H9 (cell line): Measurements from ENCODE around the gene SNRNP35. TPM values are rescaled to one million over a fixed set of nuclear protein-coding genes. Genes with fewer than 3 reads are reported as not detected.

Experiments
- DNase-seq: peaks from one replicate; pipeline ENCODE4 v3.0.0-alpha.2; 2017
- H2AFZ ChIP-seq: one replicate; pipeline ENCODE4 v1.6.1; 2013; ENCODE audit warnings: mild to moderate bottlenecking, low read length, control low read depth, moderate library complexity
- H2AK5ac ChIP-seq: 2 replicates; pipeline ENCODE4 v1.6.1; 2013; ENCODE audit warnings: low read length, control low read depth, mixed read lengths; ENCODE audit not compliant: insufficient read length
- H2BK120ac ChIP-seq: one replicate; pipeline ENCODE4 v1.6.1; 2013; ENCODE audit warnings: low read depth, mild to moderate bottlenecking, low read length, control low read depth, inconsistent platforms; ENCODE audit not compliant: poor library complexity, severe bottlenecking
- H2BK12ac ChIP-seq: 2 replicates; pipeline ENCODE4 v1.6.1; 2013; ENCODE audit warnings: low read length, control low read depth, mixed read lengths, low read depth; ENCODE audit not compliant: insufficient read length
- H2BK15ac ChIP-seq: 2 replicates; pipeline ENCODE4 v1.6.1; 2013; ENCODE audit warnings: low read depth, low read length, control low read depth
- H2BK20ac ChIP-seq: one replicate; pipeline ENCODE4 v1.6.1; 2013; ENCODE audit warnings: low read depth, mild to moderate bottlenecking, low read length, control low read depth, inconsistent platforms; ENCODE audit not compliant: poor library complexity, severe bottlenecking
- H2BK5ac ChIP-seq: 2 replicates; pipeline ENCODE4 v1.6.1; 2013; ENCODE audit warnings: low read length, control low read depth, mixed read lengths; ENCODE audit not compliant: insufficient read length
- H3K14ac ChIP-seq: 2 replicates; pipeline ENCODE4 v1.6.1; 2013; ENCODE audit warnings: low read length, control low read depth; ENCODE audit not compliant: insufficient read depth
- H3K18ac ChIP-seq: 2 replicates; pipeline ENCODE4 v1.6.1; 2013; ENCODE audit warnings: low read depth, mild to moderate bottlenecking, mixed read lengths, low read length, control low read depth; ENCODE audit not compliant: insufficient read length
- H3K23ac ChIP-seq: 2 replicates; pipeline ENCODE4 v1.6.1; 2013; ENCODE audit warnings: low read length, control low read depth, mixed read lengths, low read depth; ENCODE audit not compliant: insufficient read length
- H3K23me2 ChIP-seq: 2 replicates; pipeline ENCODE4 v1.6.1; 2013; ENCODE audit warnings: low read depth, mild to moderate bottlenecking, mixed read lengths, low read length, control low read depth; ENCODE audit not compliant: insufficient read length, poor library complexity, severe bottlenecking
- H3K27ac ChIP-seq: 2 replicates; pipeline ENCODE4 v1.5.1; 2013; ENCODE audit warnings: low read length, control low read depth, mixed read lengths, low read depth; ENCODE audit not compliant: insufficient read length
- H3K27me3 ChIP-seq: 2 replicates; pipeline ENCODE4 v1.6.1; 2013; ENCODE audit warnings: low read length, control low read depth, inconsistent platforms; ENCODE audit not compliant: insufficient read depth
- H3K4ac ChIP-seq: 2 replicates; pipeline ENCODE4 v1.6.1; 2013; ENCODE audit warnings: low read depth, mild to moderate bottlenecking, control low read depth, inconsistent platforms, low read length, moderate library complexity
- H3K4me1 ChIP-seq: 2 replicates; pipeline ENCODE4 v1.6.1; 2013; ENCODE audit warnings: low read length, control low read depth, inconsistent platforms; ENCODE audit not compliant: insufficient read depth
- H3K4me2 ChIP-seq: 2 replicates; pipeline ENCODE4 v1.6.1; 2013; ENCODE audit warnings: low read length, control low read depth, mixed read lengths; ENCODE audit not compliant: insufficient read length, insufficient read depth
- H3K56ac ChIP-seq: 2 replicates; pipeline ENCODE4 v1.6.1; 2013; ENCODE audit warnings: low read depth, mild to moderate bottlenecking, mixed read lengths, low read length, control low read depth; ENCODE audit not compliant: insufficient read length
- H3K79me1 ChIP-seq: 2 replicates; pipeline ENCODE4 v1.6.1; 2013; ENCODE audit warnings: low read depth, mild to moderate bottlenecking, moderate library complexity, low read length, control low read depth, inconsistent platforms; ENCODE audit not compliant: insufficient read depth, poor library complexity, severe bottlenecking
- H3K79me2 ChIP-seq: 2 replicates; pipeline ENCODE4 v1.6.1; 2013; ENCODE audit warnings: low read length, control low read depth, inconsistent platforms; ENCODE audit not compliant: insufficient read depth
- H3K9ac ChIP-seq: 2 replicates; pipeline ENCODE4 v1.6.1; 2013; ENCODE audit warnings: low read length, control low read depth, mixed read lengths; ENCODE audit not compliant: insufficient read length; ENCODE audit errors: extremely low read depth
- H3K9me3 ChIP-seq: one replicate; pipeline ENCODE4 v1.6.1; 2013; ENCODE audit warnings: low read depth, low read length, inconsistent platforms; ENCODE audit not compliant: control insufficient read depth
- H3T11ph ChIP-seq: one replicate; pipeline ENCODE4 v1.6.1; 2013; ENCODE audit warnings: mild to moderate bottlenecking, low read length, control low read depth, inconsistent platforms
- H4K20me1 ChIP-seq: one replicate; pipeline ENCODE4 v1.6.1; 2013; ENCODE audit not compliant: control insufficient read depth, insufficient read length, insufficient read depth
- H4K5ac ChIP-seq: 2 replicates; pipeline ENCODE4 v1.6.1; 2013; ENCODE audit warnings: low read depth, mild to moderate bottlenecking, mixed read lengths, low read length, control low read depth; ENCODE audit not compliant: insufficient read length
- H4K8ac ChIP-seq: replicated peaks from 2 replicates; pipeline ENCODE4 v1.6.1; 2013; ENCODE audit warnings: low read length, control low read depth, mixed read lengths, low read depth; ENCODE audit not compliant: insufficient read length
- H4K91ac ChIP-seq: 2 replicates; pipeline ENCODE4 v1.6.1; 2013; ENCODE audit warnings: low read depth, mild to moderate bottlenecking, moderate library complexity, mixed read lengths, low read length, control low read depth; ENCODE audit not compliant: insufficient read length
- H3K27ac Mint-ChIP-seq, 3 experiments: 2 replicates in 2 of 3; 3 replicates in 1 of 3; pipeline ENCODE4 v1.8.0; 2020 to 2021; ENCODE audit warnings: mixed read lengths in 3 of 3, mild to moderate bottlenecking in 1 of 3, moderate library complexity in 1 of 3
- H3K27me3 Mint-ChIP-seq: 2 replicates; pipeline ENCODE4 v1.8.0; 2021; ENCODE audit warnings: low read depth, mild to moderate bottlenecking, moderate library complexity, mixed read lengths
- H3K36me3 Mint-ChIP-seq, 3 experiments: 2 replicates in 2 of 3; 3 replicates in 1 of 3; pipeline ENCODE4 v1.8.0; 2020 to 2021; ENCODE audit warnings: low read depth in 3 of 3, mixed read lengths in 3 of 3; ENCODE audit not compliant: insufficient read depth in 1 of 3
- H3K4me1 Mint-ChIP-seq, 2 experiments: 2 replicates each; pipeline ENCODE4 v1.8.0; 2020; ENCODE audit warnings: mixed read lengths in 2 of 2
- H3K4me3 Mint-ChIP-seq, 2 experiments: 2 replicates in 1 of 2; 3 replicates in 1 of 2; pipeline ENCODE4 v1.8.0; 2020 to 2021; ENCODE audit warnings: mild to moderate bottlenecking in 2 of 2, mixed read lengths in 2 of 2, moderate library complexity in 1 of 2
- H3K9me3 Mint-ChIP-seq, 2 experiments: 2 replicates in 1 of 2; 3 replicates in 1 of 2; pipeline ENCODE4 v1.8.0; 2020; ENCODE audit warnings: mild to moderate bottlenecking in 2 of 2, mixed read lengths in 2 of 2, moderate library complexity in 1 of 2
- WGBS: extraction: QIAGEN DNeasy Blood & Tissue Kit; methylation state at CpG from one replicate; pipeline ENCODE4 v1.1.7; 2013; ENCODE audit warnings: missing lambda C conversion rate, low lambda C conversion rate, mixed read lengths; ENCODE audit not compliant: insufficient read length; ENCODE audit errors: extremely low coverage; 5-methylcytosine and 5-hydroxymethylcytosine counted together
- total RNA-seq: library from RNA; stranded (reverse); gene quantifications from 2 replicates; pipeline ENCODE4 v1.2.1, GENCODE V29; 2021
- TF ChIP-seq, protein P1 (sequence below): fragments of 200-600 bp; sonication (generic); conservative IDR thresholded peaks from 3 replicates; pipeline ENCODE4 v1.8.0; 2021; ENCODE audit warnings: antibody characterized with exemption, mild to moderate bottlenecking

The SNRNP35 gene
- total RNA-seq, 1 experiment from 2014 or later, result 16.3 TPM

- H2BK20ac ChIP-seq, result no peak overlapping the region
- H4K5ac ChIP-seq, result no peak overlapping the region
- no peaks in the 10 kb centered on the region for H3K4me1 Mint-ChIP-seq
- H4K8ac ChIP-seq, result no peak overlapping the region
- no peaks in the 10 kb centered on the region for H3K79me2 ChIP-seq
- no peaks in the 10 kb centered on the region for H3K23me2 ChIP-seq
- no peak overlapping the region for H3K4me3 Mint-ChIP-seq
- H3T11ph ChIP-seq, result no peak overlapping the region
- H3K23ac ChIP-seq, result no peak overlapping the region
- H3K4me1 ChIP-seq, result no peaks in the 10 kb centered on the region
- H3K27me3 ChIP-seq, result no peaks in the 10 kb centered on the region
- H3K4ac ChIP-seq, result no peak overlapping the region
- H3K79me1 ChIP-seq, result no peaks in the 10 kb centered on the region
- no peak overlapping the region for H2BK15ac ChIP-seq
- no peak overlapping the region for H3K9ac ChIP-seq
- H3K27ac Mint-ChIP-seq, result no peak overlapping the region
- H2AFZ ChIP-seq, result no peak overlapping the region
- no CpG with 5 or more reads among the region's 11 CpGs for WGBS
- no peak overlapping the region for H3K56ac ChIP-seq
- no peak overlapping the region for H4K91ac ChIP-seq
- TF ChIP-seq, protein P1, sequence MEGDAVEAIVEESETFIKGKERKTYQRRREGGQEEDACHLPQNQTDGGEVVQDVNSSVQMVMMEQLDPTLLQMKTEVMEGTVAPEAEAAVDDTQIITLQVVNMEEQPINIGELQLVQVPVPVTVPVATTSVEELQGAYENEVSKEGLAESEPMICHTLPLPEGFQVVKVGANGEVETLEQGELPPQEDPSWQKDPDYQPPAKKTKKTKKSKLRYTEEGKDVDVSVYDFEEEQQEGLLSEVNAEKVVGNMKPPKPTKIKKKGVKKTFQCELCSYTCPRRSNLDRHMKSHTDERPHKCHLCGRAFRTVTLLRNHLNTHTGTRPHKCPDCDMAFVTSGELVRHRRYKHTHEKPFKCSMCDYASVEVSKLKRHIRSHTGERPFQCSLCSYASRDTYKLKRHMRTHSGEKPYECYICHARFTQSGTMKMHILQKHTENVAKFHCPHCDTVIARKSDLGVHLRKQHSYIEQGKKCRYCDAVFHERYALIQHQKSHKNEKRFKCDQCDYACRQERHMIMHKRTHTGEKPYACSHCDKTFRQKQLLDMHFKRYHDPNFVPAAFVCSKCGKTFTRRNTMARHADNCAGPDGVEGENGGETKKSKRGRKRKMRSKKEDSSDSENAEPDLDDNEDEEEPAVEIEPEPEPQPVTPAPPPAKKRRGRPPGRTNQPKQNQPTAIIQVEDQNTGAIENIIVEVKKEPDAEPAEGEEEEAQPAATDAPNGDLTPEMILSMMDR, result no peak
- no peak overlapping the region for H3K4me2 ChIP-seq
- peaks cover 0 to 18% (median 8%) of the 10 kb centered on the region in 3 experiments; a peak in 5 of 7 replicates for H3K36me3 Mint-ChIP-seq
- no peaks in the 10 kb centered on the region for H4K20me1 ChIP-seq
- no peak overlapping the region for H3K18ac ChIP-seq
- no peak overlapping the region for H2BK12ac ChIP-seq
- no peak overlapping the region for H2AK5ac ChIP-seq
- H3K27ac ChIP-seq, result no peak overlapping the region
- no peaks in the 10 kb centered on the region for H3K9me3 ChIP-seq
- no peak overlapping the region for H2BK120ac ChIP-seq
- no peaks in the 10 kb centered on the region for H3K9me3 Mint-ChIP-seq
- no peak for DNase-seq
- no peak overlapping the region for H2BK5ac ChIP-seq
- no peak overlapping the region for H3K14ac ChIP-seq
- no peaks in the 10 kb centered on the region for H3K27me3 Mint-ChIP-seq
Observed at GRCh38 chr12:123478069-123478468, 20.1 kb downstream of the SNRNP35 start.
